ENCODE results near the gene KIAA1671. TPM values are rescaled to one million over a fixed set of nuclear protein-coding genes. Genes with fewer than 3 reads are reported as not detected.

Gene KIAA1671
- total RNA-seq, 4 donors from 2014 or later = 7.6 to 26.1 (median 16.7) TPM

- intact Hi-C loops (cut with DNase I; ENCODE audit: low total_unique reads) = no loop called here
- Histone ChIP-seq H3K9me3 (no peaks in the 10 kb centered on the region), H3K27ac (no peak overlapping the region), H3K36me3 (no peaks in the 10 kb centered on the region), H3K27me3 (no peaks in the 10 kb centered on the region), H3K4me1 (no peaks in the 10 kb centered on the region), H3K4me3 (no peak overlapping the region)
- TF ChIP-seq CTCF (IDR thresholded peaks at IDR 0.05) (no peak), POLR2A (IDR thresholded peaks at IDR 0.05) (no peak)
- no peak for DNase-seq
Measured at GRCh38 chr22:25014896-25015755, 62.6 kb downstream of the KIAA1671 start.

- Histone ChIP-seq H3K9me3 (no peaks in the 10 kb centered on the region), H3K27me3 (no peaks in the 10 kb centered on the region), H3K4me3 (no peak overlapping the region), H3K36me3 (no peaks in the 10 kb centered on the region), H3K27ac (no peak overlapping the region), H3K4me1 (no peaks in the 10 kb centered on the region)
- TF ChIP-seq POLR2A (IDR thresholded peaks at IDR 0.05) = no peak
- TF ChIP-seq CTCF (IDR thresholded peaks at IDR 0.05) = no peak
- DNase-seq = no peak
- intact Hi-C loops (cut with DNase I; ENCODE audit: low total_unique reads) = no loop called here
Measured at GRCh38 chr22:25016311-25016710, 63.8 kb downstream of the KIAA1671 start.

GRCh38 chr22:25018009-25018408 is 65.5 kb downstream of the KIAA1671 start:
- Histone ChIP-seq H3K4me1 (no peaks in the 10 kb centered on the region), H3K9me3 (no peaks in the 10 kb centered on the region), H3K36me3 (no peaks in the 10 kb centered on the region), H3K4me3 (no peak overlapping the region), H3K27ac (no peak overlapping the region), H3K27me3 (no peaks in the 10 kb centered on the region)
- intact Hi-C loops (cut with DNase I; ENCODE audit: low total_unique reads) = no loop called here
- no peak for TF ChIP-seq CTCF (IDR thresholded peaks at IDR 0.05)
- no peak for DNase-seq

- H3K4me3 ChIP-seq = no peak overlapping the region
- no peak for DNase-seq
- no peak overlapping the region for H3K27ac ChIP-seq
- TF ChIP-seq POLR2A (IDR thresholded peaks at IDR 0.05) (no peak), CTCF (IDR thresholded peaks at IDR 0.05) (no peak)
- no peaks in the 10 kb centered on the region for H3K36me3 ChIP-seq
- intact Hi-C loops (cut with DNase I; ENCODE audit: low total_unique reads) = no loop called here
- H3K4me1 ChIP-seq = no peaks in the 10 kb centered on the region
- no peaks in the 10 kb centered on the region for H3K27me3 ChIP-seq
- H3K9me3 ChIP-seq = no peaks in the 10 kb centered on the region
Measured at GRCh38 chr22:25019427-25020184, 67.1 kb downstream of the KIAA1671 start.

GRCh38 chr22:25021409-25021808 is 68.9 kb downstream of the KIAA1671 start:
- Histone ChIP-seq H3K4me1 (no peaks in the 10 kb centered on the region), H3K4me3 (no peak overlapping the region), H3K27ac (no peak overlapping the region), H3K27me3 (no peaks in the 10 kb centered on the region), H3K36me3 (no peaks in the 10 kb centered on the region), H3K9me3 (no peaks in the 10 kb centered on the region)
- no peak for DNase-seq
- intact Hi-C loops (cut with DNase I; ENCODE audit: low total_unique reads) = no loop called here
- TF ChIP-seq POLR2A (IDR thresholded peaks at IDR 0.05) (no peak), CTCF (IDR thresholded peaks at IDR 0.05) (no peak)
